SK-N-MC (cell line): ENCODE data around the gene MYCBP2.

Experiments
- EZH2 ChIP-seq: fragments of 200-600 bp; sonication (generic); IDR thresholded peaks from one replicate; pipeline ENCODE4 v1.6.1; 2017; ENCODE audit warnings: antibody characterized with exemption
- FOXP2 ChIP-seq: optimal IDR thresholded peaks from 2 replicates; pipeline ENCODE3; 2011; ENCODE audit warnings: mild to moderate bottlenecking, moderate library complexity; ENCODE audit not compliant: insufficient read depth; ENCODE audit errors: extremely low read length, control extremely low read depth
- POLR2AphosphoS5 ChIP-seq: IDR thresholded peaks from 2 replicates; pipeline ENCODE4 v1.6.1; 2012; ENCODE audit warnings: mild to moderate bottlenecking, low read depth, low read length, borderline replicate concordance

- TF ChIP-seq EZH2 = no peak
- TF ChIP-seq POLR2AphosphoS5 = no peak
- TF ChIP-seq FOXP2 = no peak
These were observed 227.5 kb downstream of the MYCBP2 start for GRCh38 chr13:77099415-77099814.
